ENCODE results near the gene TEX13B. TPM values are rescaled to one million over a fixed set of nuclear protein-coding genes. Genes with fewer than 3 reads are reported as not detected.

TEX13B gene
- total and polyA plus RNA-seq, 7 experiments from 2014 or later: not detected

GRCh38 chrX:108000751-108001150 lies 18.6 kb upstream of the TEX13B start:
- CTCF ChIA-PET: interaction anchor here (0.6 to 1.0 kb wide), 3 partner anchors 20 to 1598 kb away, joined by 3 read pairs; no protein-coding TSS in a partner anchor
- H3K4me1 ChIP-seq (ENCODE audit: control insufficient read depth in 2 of 2, insufficient read depth in 2 of 2, low read length in 2 of 2): no peaks in the 10 kb centered on the region
- no peaks in the 10 kb centered on the region for H3K27me3 ChIP-seq (ENCODE audit: control insufficient read depth in 2 of 2, insufficient read depth in 2 of 2, low read length in 2 of 2)
- intact Hi-C loops (cut with micrococcal nuclease): loop anchor here in 1 of 2 donors (1.0 to 5.0 kb wide), 2 partner anchors 18 to 463 kb away; no protein-coding TSS in a partner anchor
- no peak overlapping the region for H3K4me3 ChIP-seq (ENCODE audit: low read length)
- DNase-seq: no peak
- H3K27ac Mint-ChIP-seq: peak overlapping the region in 1 of 9 donors; percentile 17
- H3K9me3 ChIP-seq (ENCODE audit: control insufficient read depth in 2 of 3, low read length in 3 of 3): no peaks in the 10 kb centered on the region
- H3K27me3 Mint-ChIP-seq: peaks cover 0 to 16% (median 0%) of the 10 kb centered on the region in 5 donors
- H3K36me3 Mint-ChIP-seq: peaks cover 0 to 7% (median 0%) of the 10 kb centered on the region in 5 donors
- no peak overlapping the region for H3K27ac ChIP-seq (ENCODE audit: low read depth, low read length)
- H3K36me3 ChIP-seq (ENCODE audit: control insufficient read depth in 2 of 3, insufficient read depth in 3 of 3, low read length in 3 of 3): no peaks in the 10 kb centered on the region
- POLR2A ChIA-PET: interaction anchor here (1.6 kb wide), 1 partner anchor 20 kb away, joined by 8 read pairs; no protein-coding TSS in a partner anchor
- H3K9me3 Mint-ChIP-seq: peaks cover 0 to 12% (median 4%) of the 10 kb centered on the region in 11 donors
- no peak for ATAC-seq
- peak overlapping the region in 2 of 10 donors; percentile 5 to 7 for H3K4me3 Mint-ChIP-seq
- peaks cover 0 to 8% (median 6%) of the 10 kb centered on the region in 7 donors for H3K4me1 Mint-ChIP-seq

GRCh38 chrX:107996124-107996523 lies 14.0 kb upstream of the TEX13B start:
- no peak overlapping the region for H3K4me3 Mint-ChIP-seq
- no peaks in the 10 kb centered on the region for H3K9me3 ChIP-seq (ENCODE audit: control insufficient read depth in 2 of 3, low read length in 3 of 3)
- POLR2A ChIA-PET: no interaction called here
- H3K27me3 ChIP-seq (ENCODE audit: control insufficient read depth in 2 of 2, insufficient read depth in 2 of 2, low read length in 2 of 2): no peaks in the 10 kb centered on the region
- CTCF ChIA-PET: no interaction called here
- H3K27ac ChIP-seq (ENCODE audit: low read depth, low read length): no peak overlapping the region
- peaks cover 0 to 7% (median 0%) of the 10 kb centered on the region in 5 donors for H3K36me3 Mint-ChIP-seq
- H3K4me1 Mint-ChIP-seq: peaks cover 0 to 3% (median 0%) of the 10 kb centered on the region in 7 donors
- ATAC-seq: no peak
- H3K4me1 ChIP-seq (ENCODE audit: control insufficient read depth in 2 of 2, insufficient read depth in 2 of 2, low read length in 2 of 2): no peaks in the 10 kb centered on the region
- no peak overlapping the region for H3K27ac Mint-ChIP-seq
- H3K9me3 Mint-ChIP-seq: peaks cover 0 to 16% (median 4%) of the 10 kb centered on the region in 11 donors
- no peak for DNase-seq
- intact Hi-C loops (cut with micrococcal nuclease): no loop called here
- no peak overlapping the region for H3K4me3 ChIP-seq (ENCODE audit: low read length)
- peaks cover 0 to 5% (median 0%) of the 10 kb centered on the region in 5 donors for H3K27me3 Mint-ChIP-seq
- H3K36me3 ChIP-seq (ENCODE audit: control insufficient read depth in 2 of 3, insufficient read depth in 3 of 3, low read length in 3 of 3): no peaks in the 10 kb centered on the region

- Histone ChIP-seq H3K27ac (ENCODE audit: low read depth, low read length) (no peak overlapping the region), H3K4me1 (ENCODE audit: control insufficient read depth in 2 of 2, insufficient read depth in 2 of 2, low read length in 2 of 2) (no peaks in the 10 kb centered on the region), H3K4me3 (ENCODE audit: low read length) (no peak overlapping the region), H3K27me3 (ENCODE audit: control insufficient read depth in 2 of 2, insufficient read depth in 2 of 2, low read length in 2 of 2) (no peaks in the 10 kb centered on the region), H3K36me3 (ENCODE audit: control insufficient read depth in 2 of 3, insufficient read depth in 3 of 3, low read length in 3 of 3) (no peaks in the 10 kb centered on the region), H3K9me3 (ENCODE audit: control insufficient read depth in 2 of 3, low read length in 3 of 3) (no peaks in the 10 kb centered on the region)
- H3K9me3 Mint-ChIP-seq: peaks cover 0 to 9% (median 0%) of the 10 kb centered on the region in 11 donors
- intact Hi-C loops (cut with micrococcal nuclease): no loop called here
- H3K27me3 Mint-ChIP-seq: peaks cover 0 to 2% (median 0%) of the 10 kb centered on the region in 5 donors
- peaks cover 0 to 4% (median 0%) of the 10 kb centered on the region in 5 donors for H3K36me3 Mint-ChIP-seq
- ChIA-PET POLR2A (no interaction called here), CTCF (interaction anchor here (1.0 kb wide), 1 partner anchor 36 kb away, joined by 4 read pairs; no protein-coding TSS in a partner anchor)
- no peak overlapping the region for H3K4me3 Mint-ChIP-seq
- H3K27ac Mint-ChIP-seq: no peak overlapping the region
- no peak for DNase-seq
- no peak for ATAC-seq
- peaks cover 0 to 3% (median 2%) of the 10 kb centered on the region in 7 donors for H3K4me1 Mint-ChIP-seq
Observed at GRCh38 chrX:107985033-107985432, 2.9 kb upstream of the TEX13B start.

- ATAC-seq (no peak), DNase-seq (no peak)
- intact Hi-C loops (cut with micrococcal nuclease): loop anchor here (2.0 kb wide), 2 partner anchors 39 to 93 kb away; no protein-coding TSS in a partner anchor
- no peaks in the 10 kb centered on the region for H3K36me3 ChIP-seq (ENCODE audit: control insufficient read depth in 2 of 3, insufficient read depth in 3 of 3, low read length in 3 of 3)
- no peaks in the 10 kb centered on the region for H3K9me3 ChIP-seq (ENCODE audit: control insufficient read depth in 2 of 3, low read length in 3 of 3)
- Mint-ChIP-seq H3K27me3 (peaks cover 0 to 2% (median 0%) of the 10 kb centered on the region in 5 donors), H3K4me3 (no peak overlapping the region), H3K9me3 (no peaks in the 10 kb centered on the region), H3K4me1 (peaks cover 0 to 15% (median 6%) of the 10 kb centered on the region in 7 donors), H3K27ac (peak overlapping the region in 4 of 9 donors; percentile 34 to 81 (median 50)), H3K36me3 (no peaks in the 10 kb centered on the region)
- no peaks in the 10 kb centered on the region for H3K4me1 ChIP-seq (ENCODE audit: control insufficient read depth in 2 of 2, insufficient read depth in 2 of 2, low read length in 2 of 2)
- POLR2A ChIA-PET: no interaction called here
- H3K27ac ChIP-seq (ENCODE audit: low read depth, low read length): no peak overlapping the region
- H3K27me3 ChIP-seq (ENCODE audit: control insufficient read depth in 2 of 2, insufficient read depth in 2 of 2, low read length in 2 of 2): no peaks in the 10 kb centered on the region
- no peak overlapping the region for H3K4me3 ChIP-seq (ENCODE audit: low read length)
- CTCF ChIA-PET: interaction anchor here (1.3 kb wide), 1 partner anchor 91 kb away, joined by 3 read pairs; no protein-coding TSS in a partner anchor
Observed at GRCh38 chrX:107979534-107979933, 2.6 kb downstream of the TEX13B start.

- Histone ChIP-seq H3K36me3 (ENCODE audit: control insufficient read depth in 2 of 3, insufficient read depth in 3 of 3, low read length in 3 of 3) (no peaks in the 10 kb centered on the region), H3K4me1 (ENCODE audit: control insufficient read depth in 2 of 2, insufficient read depth in 2 of 2, low read length in 2 of 2) (no peaks in the 10 kb centered on the region), H3K27me3 (ENCODE audit: control insufficient read depth in 2 of 2, insufficient read depth in 2 of 2, low read length in 2 of 2) (no peaks in the 10 kb centered on the region), H3K27ac (ENCODE audit: low read depth, low read length) (no peak overlapping the region), H3K9me3 (ENCODE audit: control insufficient read depth in 2 of 3, low read length in 3 of 3) (no peaks in the 10 kb centered on the region), H3K4me3 (ENCODE audit: low read length) (no peak overlapping the region)
- Mint-ChIP-seq H3K9me3 (no peaks in the 10 kb centered on the region), H3K27me3 (peaks cover 0 to 2% (median 0%) of the 10 kb centered on the region in 5 donors), H3K4me1 (peaks cover 0 to 15% (median 6%) of the 10 kb centered on the region in 7 donors), H3K36me3 (no peaks in the 10 kb centered on the region), H3K4me3 (no peak overlapping the region), H3K27ac (no peak overlapping the region)
- intact Hi-C loops (cut with micrococcal nuclease): loop anchor here (1.0 to 2.0 kb wide), 3 partner anchors 40 to 94 kb away; no protein-coding TSS in a partner anchor
- DNase-seq: peak in 2 of 9 donors; percentile 3 to 6
- ChIA-PET POLR2A (no interaction called here), CTCF (interaction anchor here (1.2 to 1.3 kb wide), 2 partner anchors 10 to 92 kb away, joined by 3 to 4 read pairs; no protein-coding TSS in a partner anchor)
- no peak for ATAC-seq
Observed at GRCh38 chrX:107978707-107979307, 3.4 kb downstream of the TEX13B start.

- H3K27me3 ChIP-seq (ENCODE audit: control insufficient read depth in 2 of 2, insufficient read depth in 2 of 2, low read length in 2 of 2): no peaks in the 10 kb centered on the region
- Mint-ChIP-seq H3K4me1 (peaks cover 0 to 15% (median 6%) of the 10 kb centered on the region in 7 donors), H3K27me3 (peaks cover 0 to 2% (median 0%) of the 10 kb centered on the region in 5 donors), H3K4me3 (no peak overlapping the region), H3K9me3 (no peaks in the 10 kb centered on the region), H3K36me3 (no peaks in the 10 kb centered on the region), H3K27ac (no peak overlapping the region)
- H3K27ac ChIP-seq (ENCODE audit: low read depth, low read length): no peak overlapping the region
- no peaks in the 10 kb centered on the region for H3K36me3 ChIP-seq (ENCODE audit: control insufficient read depth in 2 of 3, insufficient read depth in 3 of 3, low read length in 3 of 3)
- DNase-seq (no peak), ATAC-seq (no peak)
- no peak overlapping the region for H3K4me3 ChIP-seq (ENCODE audit: low read length)
- H3K4me1 ChIP-seq (ENCODE audit: control insufficient read depth in 2 of 2, insufficient read depth in 2 of 2, low read length in 2 of 2): no peaks in the 10 kb centered on the region
- intact Hi-C loops (cut with micrococcal nuclease): loop anchor here (1.0 to 2.0 kb wide), 3 partner anchors 41 to 95 kb away; no protein-coding TSS in a partner anchor
- CTCF ChIA-PET: interaction anchor here (1.2 to 1.3 kb wide), 2 partner anchors 9 to 93 kb away, joined by 3 to 4 read pairs; no protein-coding TSS in a partner anchor
- H3K9me3 ChIP-seq (ENCODE audit: control insufficient read depth in 2 of 3, low read length in 3 of 3): no peaks in the 10 kb centered on the region
- POLR2A ChIA-PET: no interaction called here
Observed at GRCh38 chrX:107978071-107978470, 4.1 kb downstream of the TEX13B start.

Measured in naive thymus-derived CD4-positive, alpha-beta T cell (primary cell).